ENCODE data around the gene CCDC88C.

Gene CCDC88C

GRCh38 chr14:91299121-91300115, 118.2 kb downstream of the CCDC88C start:
- H3K27ac ChIP-seq: no peak overlapping the region
- no peak for DNase-seq (ENCODE audit: low spot score)
- no peak overlapping the region for H3K4me3 ChIP-seq
- TF ChIP-seq, protein P1, sequence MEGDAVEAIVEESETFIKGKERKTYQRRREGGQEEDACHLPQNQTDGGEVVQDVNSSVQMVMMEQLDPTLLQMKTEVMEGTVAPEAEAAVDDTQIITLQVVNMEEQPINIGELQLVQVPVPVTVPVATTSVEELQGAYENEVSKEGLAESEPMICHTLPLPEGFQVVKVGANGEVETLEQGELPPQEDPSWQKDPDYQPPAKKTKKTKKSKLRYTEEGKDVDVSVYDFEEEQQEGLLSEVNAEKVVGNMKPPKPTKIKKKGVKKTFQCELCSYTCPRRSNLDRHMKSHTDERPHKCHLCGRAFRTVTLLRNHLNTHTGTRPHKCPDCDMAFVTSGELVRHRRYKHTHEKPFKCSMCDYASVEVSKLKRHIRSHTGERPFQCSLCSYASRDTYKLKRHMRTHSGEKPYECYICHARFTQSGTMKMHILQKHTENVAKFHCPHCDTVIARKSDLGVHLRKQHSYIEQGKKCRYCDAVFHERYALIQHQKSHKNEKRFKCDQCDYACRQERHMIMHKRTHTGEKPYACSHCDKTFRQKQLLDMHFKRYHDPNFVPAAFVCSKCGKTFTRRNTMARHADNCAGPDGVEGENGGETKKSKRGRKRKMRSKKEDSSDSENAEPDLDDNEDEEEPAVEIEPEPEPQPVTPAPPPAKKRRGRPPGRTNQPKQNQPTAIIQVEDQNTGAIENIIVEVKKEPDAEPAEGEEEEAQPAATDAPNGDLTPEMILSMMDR (IDR thresholded peaks at IDR 0.05): no peak

DNA sequence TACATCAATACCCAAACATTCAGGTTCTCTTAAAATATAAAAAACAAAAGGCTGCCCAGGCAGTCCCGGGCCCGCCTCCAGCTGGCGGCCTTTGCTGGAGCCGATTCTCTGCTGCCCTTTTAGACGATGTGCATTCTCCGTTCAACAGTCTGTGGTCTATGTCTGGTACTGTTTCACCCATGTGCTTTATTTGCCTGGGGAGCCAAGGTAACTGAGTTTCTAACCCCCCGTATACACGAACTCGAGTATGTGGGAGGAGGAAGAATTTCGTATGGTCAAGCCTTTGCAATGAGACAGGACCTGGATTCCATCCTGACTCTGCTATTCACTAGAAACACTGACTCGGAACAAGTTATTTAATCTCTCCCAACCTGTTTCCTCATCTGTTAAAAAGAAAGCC, 119.0 kb downstream of the CCDC88C start:
- TF ChIP-seq, protein P1 (IDR thresholded peaks at IDR 0.05): no peak

GRCh38 chr14:91297081-91297711, 120.4 kb downstream of the CCDC88C start:
- H3K4me3 ChIP-seq: no peak overlapping the region
- H3K27ac ChIP-seq: no peak overlapping the region
- TF ChIP-seq, protein P1 (IDR thresholded peaks at IDR 0.05): no peak
- no peak for DNase-seq (ENCODE audit: low spot score)

More for the DNA sequence above, 119.0 kb downstream of the CCDC88C start:
- H3K27ac ChIP-seq: no peak overlapping the region
- H3K4me3 ChIP-seq: no peak overlapping the region
- no peak for DNase-seq (ENCODE audit: low spot score)

DNA sequence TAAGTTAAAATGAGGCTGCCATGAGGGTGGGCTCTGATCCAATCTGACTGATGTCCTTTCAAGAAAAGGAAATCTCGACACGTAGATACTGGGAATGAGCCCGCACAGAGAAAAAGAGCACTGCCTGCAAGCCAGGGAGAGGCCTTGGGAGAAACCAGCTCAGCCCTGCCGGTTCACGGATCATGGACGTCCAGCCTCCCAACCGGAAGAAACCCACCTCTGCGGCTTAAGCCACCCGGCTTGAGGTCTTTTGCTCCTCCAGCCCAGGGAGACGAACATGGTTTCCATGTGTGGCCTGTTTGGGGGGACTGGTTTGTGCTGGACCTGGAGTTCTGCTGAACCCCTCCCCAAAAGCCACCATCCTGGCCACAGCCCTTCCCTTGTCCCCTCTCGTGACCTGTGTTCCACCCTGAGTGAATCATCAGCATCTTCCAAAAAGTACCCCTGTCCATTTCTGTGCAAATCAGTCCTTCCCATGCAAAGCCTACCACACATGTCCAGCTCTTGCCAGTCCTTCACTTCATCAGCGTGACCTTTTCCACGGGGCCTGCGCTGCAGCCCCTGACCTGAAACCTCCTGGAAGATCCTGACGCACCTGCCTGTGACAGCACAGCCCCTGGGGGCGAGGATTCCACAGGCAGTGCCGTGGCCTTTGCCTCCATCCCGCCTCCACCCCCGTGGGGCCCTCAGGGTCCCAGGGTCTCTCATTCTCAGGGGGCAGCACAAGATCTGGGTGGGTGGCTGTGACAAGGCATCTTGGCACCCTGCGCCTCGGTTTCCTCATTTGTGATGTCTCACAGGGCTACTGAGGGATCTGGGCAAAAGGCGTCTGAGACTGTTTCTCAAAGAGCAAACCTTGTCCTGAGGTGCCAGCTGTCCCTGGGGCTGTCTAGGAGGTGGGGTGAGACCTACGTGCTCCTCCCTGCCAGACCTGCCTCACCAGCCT, 121.5 kb downstream of the CCDC88C start:
- DNase-seq (ENCODE audit: low spot score): no peak
- TF ChIP-seq, protein P1 (IDR thresholded peaks at IDR 0.05): no peak
- Histone ChIP-seq H3K4me3 (no peak overlapping the region), H3K27ac (no peak overlapping the region)

DNA sequence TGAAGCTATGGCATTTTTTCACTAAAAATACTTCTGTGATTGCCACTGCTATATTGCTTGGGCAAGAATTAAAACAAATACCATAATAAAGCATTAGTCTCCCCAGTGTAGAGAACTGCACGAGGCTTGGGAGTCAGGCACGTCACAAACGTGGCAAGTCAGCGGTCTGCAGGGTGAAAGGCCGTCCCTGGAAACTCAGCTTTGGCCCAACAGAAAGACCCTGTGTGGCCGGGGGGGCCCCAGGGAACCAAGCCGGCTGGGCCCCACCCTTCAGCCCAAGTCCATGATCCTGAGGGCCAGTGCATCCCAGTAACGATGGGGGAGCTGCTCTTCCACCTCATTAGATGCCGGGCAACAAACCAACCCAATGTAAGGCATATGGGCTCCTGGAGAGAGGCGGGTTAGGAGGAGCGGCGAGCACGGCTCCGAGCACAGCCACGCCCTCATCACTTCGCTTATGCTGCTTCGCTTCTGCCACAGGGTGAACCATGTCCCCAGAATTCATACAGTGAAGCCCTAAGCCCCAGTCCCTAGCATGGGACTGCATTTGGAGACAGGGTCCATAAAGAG, 122.3 kb downstream of the CCDC88C start:
- no peak for DNase-seq (ENCODE audit: low spot score)
- H3K4me3 ChIP-seq: no peak overlapping the region
- H3K27ac ChIP-seq: no peak overlapping the region
- TF ChIP-seq, protein P1 (IDR thresholded peaks at IDR 0.05): no peak

DNA sequence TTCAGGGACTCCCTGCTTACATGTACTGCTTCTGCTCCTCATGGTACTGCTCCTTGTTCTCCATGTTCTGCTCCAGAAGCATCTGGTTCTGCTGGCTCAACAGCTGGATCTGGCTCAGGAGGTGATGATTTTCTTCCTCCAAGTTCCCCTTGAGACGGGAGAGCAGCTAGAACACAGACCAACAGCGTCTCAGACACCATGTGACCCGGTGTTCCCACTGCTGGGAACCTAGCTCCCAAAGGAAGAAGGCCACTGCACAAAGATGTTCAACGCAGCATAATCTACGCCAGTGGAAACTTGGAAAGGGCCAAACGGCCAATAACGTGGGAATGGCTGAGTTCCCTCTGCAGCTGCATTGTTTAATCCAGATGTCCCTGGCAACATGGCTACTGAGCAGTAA, 123.5 kb downstream of the CCDC88C start:
- TF ChIP-seq, protein P1 (IDR thresholded peaks at IDR 0.05): no peak
- Histone ChIP-seq H3K27ac (no peak overlapping the region), H3K4me3 (no peak overlapping the region)
- no peak for DNase-seq (ENCODE audit: low spot score)
